NCI-H2171 treated with DMSO at 0.1 percent for 48 hours (cell line): ENCODE data around the gene TBC1D16.

Experiments
- DNase-seq: peaks from one replicate; lab custom pipeline; 2025; lab: John Stamatoyannopoulos, UW

TBC1D16 gene

GRCh38 chr17:79888811-79889634 is 146.6 kb downstream of the TBC1D16 start:
- no peak for DNase-seq

- DNase-seq, result no peak
Measured at GRCh38 chr17:79888009-79888540, 147.6 kb downstream of the TBC1D16 start.

GRCh38 chr17:79887451-79887991 is 148.2 kb downstream of the TBC1D16 start:
- no peak for DNase-seq

- DNase-seq, result no peak
Measured at GRCh38 chr17:79883202-79883601, 152.5 kb downstream of the TBC1D16 start.
